Caco-2 (cell line): ENCODE measurements around the gene PPP2R5E. TPM values are rescaled to one million over a fixed set of nuclear protein-coding genes. Genes with fewer than 3 reads are reported as not detected.
A peak's percentile ranks its signal among the peaks of the same experiment; 100 is the strongest.
"Not testable (repeated sequence)": the region's sequence is repeated elsewhere in the genome, so short reads cannot be mapped to it uniquely, and the experiment has no call there.

Experiments used
- Bru-seq: library from RNA; stranded (reverse); fragments of 400-500 nt; gene quantifications from one replicate; lab custom pipeline; 2021; lab: Mats Ljungman, UMichigan
- BruChase-seq, 2 experiments: library from RNA; stranded (reverse); fragments of 400-500 nt; gene quantifications; one replicate each; lab custom pipeline; 2021; lab: Mats Ljungman, UMichigan
- BruUV-seq: library from RNA; stranded (reverse); fragments of 400-500 nt; replicated peaks from 2 replicates; lab custom pipeline; 2021; lab: Mats Ljungman, UMichigan
- CTCF ChIA-PET: fragments of 300-600 bp; sonication (Branson Sonifier 250); formaldehyde crosslinking; loops from one replicate; lab custom pipeline; 2022; ENCODE audit warnings: antibody characterized with exemption; lab: Charles Lee
- POLR2A ChIA-PET: fragments of 300-600 bp; sonication (Branson Sonifier 250); formaldehyde crosslinking; loops from one replicate; lab custom pipeline; 2022; ENCODE audit warnings: antibody characterized with exemption; lab: Charles Lee
- DNase-seq, 2 experiments: peaks; one replicate each; pipeline versions ENCODE4 v3.0.0 to v3.0.0-alpha.2; 2020 to 2022
- H3K27me3 ChIP-seq: replicated peaks from 2 replicates; pipeline ENCODE4 v1.6.0; 2011; ENCODE audit warnings: low read length; ENCODE audit not compliant: control insufficient read depth, insufficient read depth
- H3K36me3 ChIP-seq: 2 replicates; pipeline ENCODE4 v1.5.1; 2011; ENCODE audit warnings: low read length; ENCODE audit not compliant: control insufficient read depth, insufficient read depth
- H3K4me1 ChIP-seq: fragments of 250-450 bp; sonication (Bioruptor Pico); 2 replicates; pipeline ENCODE4 v1.5.1; 2020; ENCODE audit warnings: mild to moderate bottlenecking
- H3K4me3 ChIP-seq: 2 replicates; pipeline ENCODE4 v1.5.1; 2011; ENCODE audit warnings: low read depth, mild to moderate bottlenecking, control low read depth, low read length
- H3K9me3 ChIP-seq: fragments of 250-450 bp; sonication (Bioruptor Pico); 2 replicates; pipeline ENCODE4 v1.5.1; 2020; ENCODE audit warnings: mild to moderate bottlenecking, moderate library complexity
- H3K27ac Mint-ChIP-seq: one replicate; pipeline ENCODE4 v1.8.0; 2022; ENCODE audit warnings: mixed read lengths; ENCODE audit not compliant: unreplicated experiment
- H3K27me3 Mint-ChIP-seq: one replicate; pipeline ENCODE4 v1.8.0; 2022; ENCODE audit warnings: mixed read lengths; ENCODE audit not compliant: insufficient read depth, unreplicated experiment
- H3K36me3 Mint-ChIP-seq: one replicate; pipeline ENCODE4 v1.8.0; 2022; ENCODE audit warnings: mild to moderate bottlenecking, mixed read lengths; ENCODE audit not compliant: insufficient read depth, unreplicated experiment
- H3K4me1 Mint-ChIP-seq: one replicate; pipeline ENCODE4 v1.8.0; 2022; ENCODE audit warnings: low read depth, mixed read lengths; ENCODE audit not compliant: unreplicated experiment
- H3K4me3 Mint-ChIP-seq: one replicate; pipeline ENCODE4 v1.8.0; 2022; ENCODE audit warnings: mild to moderate bottlenecking, moderate library complexity, mixed read lengths; ENCODE audit not compliant: unreplicated experiment
- H3K9me3 Mint-ChIP-seq: one replicate; pipeline ENCODE4 v1.8.0; 2022; ENCODE audit warnings: mixed read lengths; ENCODE audit not compliant: unreplicated experiment
- CTCF ChIP-seq, 2 experiments: fragments of 200-600 bp in 1 of 2; IDR thresholded peaks; 1 replicate in 1 of 2; 2 replicates in 1 of 2; pipeline versions ENCODE4 v1.5.1 to v1.8.0; 2011 to 2022; ENCODE audit warnings: antibody characterized with exemption in 1 of 2, control low read depth in 1 of 2, inconsistent platforms in 1 of 2, low read depth in 1 of 2, low read length in 1 of 2, mild to moderate bottlenecking in 1 of 2, moderate library complexity in 1 of 2; ENCODE audit not compliant: insufficient read depth in 1 of 2, severe bottlenecking in 1 of 2, unreplicated experiment in 1 of 2
- intact Hi-C: fragments of 100-400 bp; cut with micrococcal nuclease; formaldehyde crosslinking; loops from one replicate; pipeline ENCODE4 v1.10.0; 2022; ENCODE audit not compliant: unreplicated experiment
- long read RNA-seq: library from polyadenylated mRNA; stranded (forward); transcript quantifications from one replicate; pipeline ENCODE4 v2.0.0, GENCODE V29; 2022
- total RNA-seq: library from RNA; stranded (reverse); gene quantifications from 2 replicates; pipeline ENCODE4 v1.2.3, GENCODE V29; 2022

The PPP2R5E gene
- total RNA-seq = 56.6 and 58.6 TPM in 2 replicates
- Bru-seq, nascent RNA = percentile 86 among the genes with signal in this experiment
- BruChase-seq, experiment 1, labeled RNA remaining after a 2-hour chase = percentile 81 among the genes with signal in this experiment
- BruChase-seq, experiment 2, labeled RNA remaining after a 6-hour chase = percentile 84 among the genes with signal in this experiment
- long read RNA-seq, full-length matches to known transcripts = 56 of 79 reads
- long read RNA-seq, partial matches to known transcripts = 2 of 79 reads
- long read RNA-seq, other reads (novel, unspliced or antisense) = 21 of 79 reads

- no peaks in the 10 kb centered on the region; the same call in 1 of the 2 replicates for H3K36me3 ChIP-seq
- no peaks in the 10 kb centered on the region for H3K9me3 ChIP-seq
- ChIA-PET POLR2A (interaction anchor here (0.6 to 2.0 kb wide), 9 partner anchors 11 to 845 kb away, joined by 3 to 20 read pairs (median 5); partner anchors contain the start of genes MTHFD1 and WDR89), CTCF (interaction anchor here (1.1 to 1.5 kb wide), 4 partner anchors 50 to 154 kb away, joined by 3 to 11 read pairs (median 4); no protein-coding TSS in a partner anchor)
- H3K4me1 Mint-ChIP-seq = peaks cover 25% of the 10 kb centered on the region
- BruUV-seq = no TSS peak
- peak within 1 kb of the TSS; percentile 86 for H3K4me3 Mint-ChIP-seq
- intact Hi-C loops = loop anchor here (1.0 to 5.0 kb wide), 5 partner anchors 51 to 229 kb away; no protein-coding TSS in a partner anchor
- no peak for TF ChIP-seq CTCF (IDR thresholded peaks at IDR 0.05; ENCODE audit: insufficient read depth in 1 of 2, low read depth in 1 of 2, low read length in 1 of 2, severe bottlenecking in 1 of 2, unreplicated experiment in 1 of 2)
- DNase-seq = peak; percentile 98 to 99
- H3K4me1 ChIP-seq = peaks cover 16% of the 10 kb centered on the region
- peak within 1 kb of the TSS; percentile 85 for H3K4me3 ChIP-seq
- H3K27ac Mint-ChIP-seq = peak within 1 kb of the TSS; percentile 89
- peaks cover 29% of the 10 kb centered on the region for H3K36me3 Mint-ChIP-seq
- no peaks in the 10 kb centered on the region for H3K27me3 Mint-ChIP-seq
- no peaks in the 10 kb centered on the region for H3K9me3 Mint-ChIP-seq
- no peaks in the 10 kb centered on the region for H3K27me3 ChIP-seq
These were observed at the start of gene PPP2R5E for GRCh38 chr14:63543000-63543825. Gene PPP2R5E (minus strand): TSS chr14:63543377. CDS start chr14:63539685, 3,692 bp downstream.

GRCh38 chr14:63583046-63583445 lies 39.9 kb upstream of the PPP2R5E start:
- H3K4me1 ChIP-seq, H3K9me3 Mint-ChIP-seq, DNase-seq, CTCF ChIA-PET, H3K27me3 Mint-ChIP-seq, BruUV-seq, H3K9me3 ChIP-seq, H3K36me3 ChIP-seq, H3K36me3 Mint-ChIP-seq, H3K27me3 ChIP-seq, H3K4me3 ChIP-seq, H3K27ac Mint-ChIP-seq, H3K4me3 Mint-ChIP-seq, POLR2A ChIA-PET, intact Hi-C loops, H3K4me1 Mint-ChIP-seq: not testable (repeated sequence)

GRCh38 chr14:63581491-63581890 lies 38.3 kb upstream of the PPP2R5E start:
- no peaks in the 10 kb centered on the region for H3K9me3 ChIP-seq
- DNase-seq = no peak
- ChIA-PET CTCF (no interaction called here), POLR2A (no interaction called here)
- Mint-ChIP-seq H3K9me3 (no peaks in the 10 kb centered on the region), H3K4me1 (no peaks in the 10 kb centered on the region), H3K4me3 (no peak overlapping the region), H3K27me3 (no peaks in the 10 kb centered on the region), H3K27ac (no peak overlapping the region), H3K36me3 (no peaks in the 10 kb centered on the region)
- no peak for TF ChIP-seq CTCF (IDR thresholded peaks at IDR 0.05; ENCODE audit: insufficient read depth in 1 of 2, low read depth in 1 of 2, low read length in 1 of 2, severe bottlenecking in 1 of 2, unreplicated experiment in 1 of 2)
- no peaks in the 10 kb centered on the region for H3K36me3 ChIP-seq
- H3K4me3 ChIP-seq = no peak overlapping the region
- H3K4me1 ChIP-seq = no peaks in the 10 kb centered on the region
- H3K27me3 ChIP-seq = no peaks in the 10 kb centered on the region
- intact Hi-C loops = no loop called here
- no TSS peak for BruUV-seq
